Panc1 (cell line): Measurements from ENCODE around the gene STK25. TPM values are rescaled to one million over a fixed set of nuclear protein-coding genes. Genes with fewer than 3 reads are reported as not detected.

Experiments
- ATAC-seq: fragments of 200-7000 bp; cut with Tn5 transposase; 2 replicates; pipeline ENCODE4 v1.9.1; 2020; ENCODE audit warnings: mild to moderate bottlenecking, moderate library complexity
- BruUV-seq: library from RNA; stranded (reverse); fragments of 400-500 nt; replicated peaks from 2 replicates; lab custom pipeline; 2021; lab: Mats Ljungman, UMichigan
- CTCF ChIA-PET: fragments of 300-600 bp; sonication (Branson Sonifier 250); formaldehyde crosslinking; loops from one replicate; lab custom pipeline; 2022; ENCODE audit warnings: antibody characterized with exemption; lab: Charles Lee
- POLR2A ChIA-PET: fragments of 300-600 bp; sonication (Branson Sonifier 250); formaldehyde crosslinking; loops from one replicate; lab custom pipeline; 2022; ENCODE audit warnings: antibody characterized with exemption; lab: Charles Lee
- DNase-seq: peaks from one replicate; pipeline ENCODE4 v3.0.0-alpha.2; 2010; ENCODE audit warnings: low read depth, low spot score
- H3K27ac ChIP-seq: 2 replicates; pipeline ENCODE4 v1.5.1; 2011; ENCODE audit warnings: mild to moderate bottlenecking, low read length, inconsistent platforms
- H3K27me3 ChIP-seq: fragments of 200-500 bp; sonication (Bioruptor generic); 2 replicates; pipeline ENCODE4 v1.6.0; 2014; ENCODE audit warnings: low read length, inconsistent platforms; ENCODE audit not compliant: control insufficient read depth, insufficient read depth
- H3K36me3 ChIP-seq: fragments of 200-500 bp; sonication (Bioruptor generic); 2 replicates; pipeline ENCODE4 v1.5.1; 2014; ENCODE audit warnings: inconsistent platforms, mild to moderate bottlenecking, low read length, moderate library complexity; ENCODE audit not compliant: control insufficient read depth, insufficient read depth
- H3K4me1 ChIP-seq: 2 replicates; pipeline ENCODE4 v1.5.1; 2011; ENCODE audit warnings: inconsistent platforms, mild to moderate bottlenecking, low read length, moderate library complexity; ENCODE audit not compliant: control insufficient read depth, insufficient read depth
- H3K4me3 ChIP-seq, 2 experiments: 2 replicates each; pipeline ENCODE4 v1.5.1; 2011 to 2012; ENCODE audit warnings: low read depth in 2 of 2, low read length in 2 of 2, mild to moderate bottlenecking in 2 of 2, inconsistent platforms in 1 of 2, moderate library complexity in 1 of 2
- H3K9me3 ChIP-seq: fragments of 200-500 bp; sonication (Bioruptor generic); 2 replicates; pipeline ENCODE4 v1.5.1; 2014; ENCODE audit warnings: low read depth, mild to moderate bottlenecking, inconsistent platforms, low read length, moderate library complexity; ENCODE audit not compliant: control insufficient read depth, insufficient read depth
- CTCF ChIP-seq: fragments of 450-650 bp; IDR thresholded peaks from 2 replicates; pipeline ENCODE4 v1.5.1; 2017; ENCODE audit warnings: mild to moderate bottlenecking
- POLR2AphosphoS5 ChIP-seq: IDR thresholded peaks from 2 replicates; pipeline ENCODE4 v1.6.1; 2012; ENCODE audit warnings: mild to moderate bottlenecking, low read depth, low read length, moderate library complexity
- REST ChIP-seq, 2 experiments: IDR thresholded peaks; 2 replicates each; pipeline ENCODE4 v1.6.1; 2011 to 2012; ENCODE audit warnings: low read depth in 2 of 2, control low read depth in 1 of 2, low read length in 1 of 2, mild to moderate bottlenecking in 1 of 2, moderate library complexity in 1 of 2; ENCODE audit not compliant: insufficient read depth in 1 of 2
- SIN3A ChIP-seq: IDR thresholded peaks from 2 replicates; pipeline ENCODE4 v1.6.1; 2012; ENCODE audit warnings: low read depth, mild to moderate bottlenecking, low read length, moderate library complexity, borderline replicate concordance; ENCODE audit not compliant: insufficient read depth
- TCF7L2 ChIP-seq: IDR thresholded peaks from 2 replicates; pipeline ENCODE4 v1.6.1; 2011; ENCODE audit warnings: mild to moderate bottlenecking, low read depth, low read length, inconsistent platforms
- in situ Hi-C: cut with HindIII; loops from 2 replicates; pipeline ENCODE4 v1.10.0; 2016; ENCODE audit warnings: low sequenced_read_pairs, low pct_unique_long_range_greater_than_20kb
- intact Hi-C: fragments of 100-400 bp; cut with micrococcal nuclease; formaldehyde crosslinking; loops from one replicate; pipeline ENCODE4 v1.10.0; 2022; ENCODE audit not compliant: unreplicated experiment
- total RNA-seq: library from RNA; stranded (reverse); gene quantifications from one replicate; pipeline ENCODE4 v1.2.1, GENCODE V29; 2021; ENCODE audit not compliant: unreplicated experiment

STK25 gene
- total RNA-seq, 1 experiment from 2014 or later, result 195 TPM

- in situ Hi-C loops, result no loop called here
- intact Hi-C loops, result no loop called here
- Histone ChIP-seq H3K4me3 (peak overlapping the region; percentile 79 to 85), H3K9me3 (no peaks in the 10 kb centered on the region), H3K27me3 (no peaks in the 10 kb centered on the region), H3K27ac (peak overlapping the region; percentile 90), H3K4me1 (peaks cover 27% of the 10 kb centered on the region), H3K36me3 (no peaks in the 10 kb centered on the region)
- BruUV-seq, result TSS peak; percentile 25
- DNase-seq (no peak), ATAC-seq (no peak)
- POLR2A ChIA-PET, result no interaction called here
- CTCF ChIA-PET, result no interaction called here
- TF ChIP-seq SIN3A, result no peak
- TF ChIP-seq CTCF, result no peak
- TF ChIP-seq REST (IDR thresholded peaks at IDR 0.05; ENCODE audit: insufficient read depth in 1 of 2, low read depth in 2 of 2, low read length in 1 of 2), result no peak
- no peak for TF ChIP-seq TCF7L2
- TF ChIP-seq POLR2AphosphoS5, result no peak
These were observed 886 bp upstream of the STK25 start for GRCh38 chr2:241509155-241509784.

GRCh38 chr2:241507430-241508239 is 749 bp downstream of the STK25 start:
- no TSS peak for BruUV-seq
- ChIA-PET CTCF (interaction anchor here (0.6 to 0.7 kb wide), 2 partner anchors 30 to 594 kb away, joined by 3 to 4 read pairs; no protein-coding TSS in a partner anchor), POLR2A (no interaction called here)
- intact Hi-C loops, result no loop called here
- Histone ChIP-seq H3K27me3 (no peaks in the 10 kb centered on the region), H3K4me1 (peaks cover 29% of the 10 kb centered on the region), H3K36me3 (no peaks in the 10 kb centered on the region), H3K9me3 (no peaks in the 10 kb centered on the region), H3K27ac (peak overlapping the region; percentile 68), H3K4me3 (peak overlapping the region; percentile 79 to 83)
- DNase-seq (no peak), ATAC-seq (peak; percentile 65)
- in situ Hi-C loops, result no loop called here
- TF ChIP-seq SIN3A (no peak), CTCF (no peak), TCF7L2 (no peak), REST (IDR thresholded peaks at IDR 0.05; ENCODE audit: insufficient read depth in 1 of 2, low read depth in 2 of 2, low read length in 1 of 2) (no peak), POLR2AphosphoS5 (no peak)
